ENCODE measurements around the gene MIPEP. TPM values are rescaled to one million over a fixed set of nuclear protein-coding genes. Genes with fewer than 3 reads are reported as not detected.

The MIPEP gene
- total RNA-seq, 1 donor from 2014 or later = 9.2 TPM

- intact Hi-C loops (cut with micrococcal nuclease) = no loop called here
Measured at GRCh38 chr13:23855360-23855759, 33.8 kb downstream of the MIPEP start.

- intact Hi-C loops (cut with micrococcal nuclease) = no loop called here
Measured at GRCh38 chr13:23852351-23852750, 36.8 kb downstream of the MIPEP start.

GRCh38 chr13:23851106-23851505 is 38.1 kb downstream of the MIPEP start:
- intact Hi-C loops (cut with micrococcal nuclease) = no loop called here

GRCh38 chr13:23850134-23850533 is 39.1 kb downstream of the MIPEP start:
- intact Hi-C loops (cut with micrococcal nuclease) = no loop called here

GRCh38 chr13:23849670-23850069 is 39.5 kb downstream of the MIPEP start:
- intact Hi-C loops (cut with micrococcal nuclease) = no loop called here

GRCh38 chr13:23848646-23849141 is 40.5 kb downstream of the MIPEP start:
- intact Hi-C loops (cut with micrococcal nuclease) = no loop called here

- intact Hi-C loops (cut with micrococcal nuclease) = no loop called here
Measured at GRCh38 chr13:23848019-23848418, 41.2 kb downstream of the MIPEP start.

- intact Hi-C loops (cut with micrococcal nuclease) = no loop called here
Measured at GRCh38 chr13:23847497-23847896, 41.7 kb downstream of the MIPEP start.

- intact Hi-C loops (cut with micrococcal nuclease) = no loop called here
Measured at GRCh38 chr13:23845105-23845725, 44.0 kb downstream of the MIPEP start.

- intact Hi-C loops (cut with micrococcal nuclease) = no loop called here
Measured at GRCh38 chr13:23844132-23844531, 45.1 kb downstream of the MIPEP start.

GRCh38 chr13:23843436-23843835 is 45.8 kb downstream of the MIPEP start:
- intact Hi-C loops (cut with micrococcal nuclease) = no loop called here

- intact Hi-C loops (cut with micrococcal nuclease) = no loop called here
Measured at GRCh38 chr13:23842406-23842805, 46.8 kb downstream of the MIPEP start.

GRCh38 chr13:23833733-23834611 is 55.2 kb downstream of the MIPEP start:
- intact Hi-C loops (cut with micrococcal nuclease) = no loop called here

- intact Hi-C loops (cut with micrococcal nuclease) = no loop called here
Measured at GRCh38 chr13:23828866-23829265, 60.3 kb downstream of the MIPEP start.

- intact Hi-C loops (cut with micrococcal nuclease) = no loop called here
Measured at GRCh38 chr13:23828086-23828485, 61.1 kb downstream of the MIPEP start.

- intact Hi-C loops (cut with micrococcal nuclease) = no loop called here
Measured at GRCh38 chr13:23825179-23825578, 64.0 kb downstream of the MIPEP start.

- intact Hi-C loops (cut with micrococcal nuclease) = no loop called here
Measured at GRCh38 chr13:23824371-23824770, 64.8 kb downstream of the MIPEP start.

GRCh38 chr13:23822252-23822824 is 66.9 kb downstream of the MIPEP start:
- intact Hi-C loops (cut with micrococcal nuclease) = no loop called here

GRCh38 chr13:23820530-23820929 is 68.7 kb downstream of the MIPEP start:
- intact Hi-C loops (cut with micrococcal nuclease) = no loop called here

- intact Hi-C loops (cut with micrococcal nuclease) = no loop called here
Measured at GRCh38 chr13:23817830-23818229, 71.4 kb downstream of the MIPEP start.

- intact Hi-C loops (cut with micrococcal nuclease) = no loop called here
Measured at GRCh38 chr13:23817136-23817535, 72.1 kb downstream of the MIPEP start.

GRCh38 chr13:23813635-23814034 is 75.6 kb downstream of the MIPEP start:
- intact Hi-C loops (cut with micrococcal nuclease) = no loop called here
